ENCODE data around the gene RAPGEF4.

Gene RAPGEF4

DNA sequence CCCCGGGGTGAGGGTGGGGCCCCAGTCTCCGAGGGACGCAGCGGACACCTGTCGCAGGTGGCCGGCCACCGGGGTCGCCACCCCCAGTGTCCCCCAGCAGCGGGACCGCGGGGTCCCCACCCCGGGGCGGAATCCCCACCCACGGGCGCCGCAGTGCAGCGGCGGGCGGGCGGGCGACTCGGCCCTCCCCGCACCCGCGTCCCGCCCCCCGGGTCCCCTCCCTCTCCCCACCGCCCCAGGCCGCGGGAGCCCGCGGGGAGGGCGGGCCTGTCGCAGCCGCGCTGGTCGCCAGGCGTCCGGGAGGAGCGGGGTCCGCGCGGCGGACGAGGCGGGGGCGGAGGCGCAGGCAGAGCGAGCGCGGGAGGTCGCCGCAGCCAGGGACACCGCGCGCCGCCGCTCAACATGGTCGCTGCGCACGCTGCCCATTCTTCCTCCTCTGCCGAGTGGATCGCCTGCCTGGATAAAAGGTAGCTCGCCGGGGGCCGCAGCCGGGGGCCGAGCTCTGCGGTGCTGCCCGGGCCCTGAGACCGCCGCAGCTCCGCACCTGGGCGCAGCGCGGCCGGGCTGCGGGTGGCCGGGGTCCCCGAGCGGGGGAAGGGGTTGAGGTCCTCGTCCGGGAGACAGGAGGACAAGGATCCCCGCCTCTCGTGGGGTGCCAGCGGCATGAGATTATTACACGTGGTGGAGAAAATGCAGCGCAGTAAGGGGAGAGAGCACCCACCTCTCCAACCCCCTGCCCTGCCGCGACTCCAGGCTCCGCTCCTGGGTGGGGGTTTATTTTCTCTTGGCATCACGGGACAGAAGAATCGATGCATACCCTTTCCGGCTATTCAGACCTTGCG, at the start of gene RAPGEF4:
TSS of gene RAPGEF4 (plus strand) at position 264 of the 842 bp plus-strand sequence. CDS start at position 403, 139 bp downstream.
- no peak for DNase-seq

GRCh38 chr2:172693037-172693436, 42.6 kb upstream of the RAPGEF4 start:
- peak; percentile 63 for DNase-seq

GRCh38 chr2:172693529-172694455, 41.9 kb upstream of the RAPGEF4 start:
- DNase-seq = no peak

DNA sequence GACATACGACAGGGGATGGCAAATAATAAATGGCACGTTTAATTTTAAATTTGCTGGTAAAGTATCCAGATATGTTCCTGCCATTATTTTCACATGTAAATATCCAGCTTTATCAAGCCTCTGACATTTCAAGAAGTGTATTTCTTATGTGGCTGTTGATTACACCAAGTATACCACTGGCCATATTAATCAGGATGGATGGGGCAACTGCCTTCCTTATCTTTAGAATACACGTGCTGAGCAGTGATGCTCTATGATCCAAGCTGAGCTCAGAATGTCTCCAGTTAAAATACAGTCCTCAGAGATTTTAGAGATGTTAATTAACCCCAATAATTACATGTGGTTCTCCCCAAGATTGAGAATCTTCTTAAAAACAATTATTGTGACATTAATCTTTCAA, 38.3 kb upstream of the RAPGEF4 start:
- DNase-seq = no peak

GRCh38 chr2:172698041-172698863, 37.4 kb upstream of the RAPGEF4 start:
- DNase-seq = no peak

GRCh38 chr2:172701250-172701649, 34.4 kb upstream of the RAPGEF4 start:
- DNase-seq = no peak

DNA sequence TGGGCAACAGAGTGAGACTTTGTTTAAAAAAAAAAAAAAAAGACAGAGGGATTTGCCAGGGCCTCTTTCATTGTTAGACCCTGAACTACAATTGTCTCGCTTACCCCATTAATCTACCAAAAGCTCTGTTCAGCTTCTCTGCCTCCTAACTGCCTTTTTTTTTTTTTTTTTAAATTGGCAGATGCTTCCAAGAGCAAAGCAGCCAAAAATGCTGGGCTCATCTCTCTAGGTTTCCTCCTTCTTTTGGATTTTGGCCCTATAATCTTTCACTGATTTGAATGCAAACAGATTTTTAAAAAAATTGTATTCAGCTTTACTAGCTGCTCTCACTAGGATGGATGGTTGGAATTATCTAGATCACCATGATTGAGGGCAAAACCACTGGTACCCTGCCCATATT, 33.2 kb upstream of the RAPGEF4 start:
- DNase-seq = no peak

DNA sequence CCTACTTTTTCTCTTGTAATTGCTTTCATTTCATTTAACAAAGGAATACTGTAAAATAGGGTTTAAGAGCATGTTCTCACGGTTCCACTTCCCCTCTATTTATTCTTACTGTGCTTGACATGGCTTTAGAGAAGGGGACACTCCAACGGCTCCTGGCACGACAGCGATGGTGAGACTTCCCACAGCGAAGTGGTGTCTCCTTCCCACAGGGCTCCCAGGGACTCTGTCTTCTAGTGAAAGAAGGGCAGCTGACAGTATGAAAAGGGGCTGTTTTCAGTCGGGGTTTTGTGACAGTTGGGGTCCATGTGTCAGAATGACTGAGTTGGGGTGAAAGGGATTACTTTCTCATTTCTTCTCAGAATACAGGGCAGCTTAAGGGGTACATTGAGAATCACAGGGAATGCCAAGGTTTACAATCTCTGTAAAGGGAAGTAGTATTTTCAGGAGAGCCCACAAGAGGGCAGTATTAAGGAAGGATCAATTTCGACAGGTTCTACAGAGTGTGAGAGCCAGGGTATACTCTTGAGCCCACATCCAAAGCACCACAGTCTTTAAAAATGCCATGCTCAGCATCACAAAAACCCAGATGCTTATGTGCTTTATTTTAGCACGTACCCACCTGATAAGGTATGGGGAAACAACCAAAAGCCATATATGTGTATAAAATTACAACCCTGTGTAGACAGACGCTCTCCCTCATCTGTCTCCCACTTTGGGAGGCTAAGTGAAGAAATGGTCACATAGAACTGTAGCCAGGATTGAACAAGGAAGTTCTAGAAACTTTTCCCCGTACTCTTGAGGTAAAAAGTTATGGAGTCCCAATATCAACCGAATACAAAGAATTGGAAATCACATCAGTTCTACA, 31.3 kb upstream of the RAPGEF4 start:
- DNase-seq = no peak

GRCh38 chr2:172705352-172705751, 30.3 kb upstream of the RAPGEF4 start:
- no peak for DNase-seq

GRCh38 chr2:172708247-172708646, 27.4 kb upstream of the RAPGEF4 start:
- no peak for DNase-seq

- DNase-seq = no peak
These were observed 25.9 kb upstream of the RAPGEF4 start for GRCh38 chr2:172709566-172710291.

DNA sequence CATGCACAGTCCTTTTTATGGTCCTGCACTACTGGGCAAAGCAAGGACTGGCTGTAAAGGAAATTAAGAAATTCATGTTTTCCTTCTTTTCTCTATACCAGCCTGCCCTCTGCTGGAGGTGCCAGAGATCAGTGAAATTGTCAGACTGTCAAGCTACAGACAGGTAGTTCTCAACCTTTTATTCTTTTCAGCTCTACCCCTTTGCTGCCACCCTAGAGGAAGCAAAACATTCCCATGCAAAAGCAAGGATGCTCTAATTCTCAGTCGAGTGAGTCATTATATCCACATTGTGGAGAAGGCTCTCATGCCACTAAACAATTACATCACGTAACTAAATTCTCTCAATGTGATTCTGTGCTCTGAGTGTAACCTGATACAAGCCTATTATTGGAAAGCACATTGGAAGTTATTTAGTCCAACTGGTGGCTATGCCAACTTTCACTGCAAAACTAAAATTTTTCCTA, 25.0 kb upstream of the RAPGEF4 start:
- DNase-seq = peak; percentile 42

DNA sequence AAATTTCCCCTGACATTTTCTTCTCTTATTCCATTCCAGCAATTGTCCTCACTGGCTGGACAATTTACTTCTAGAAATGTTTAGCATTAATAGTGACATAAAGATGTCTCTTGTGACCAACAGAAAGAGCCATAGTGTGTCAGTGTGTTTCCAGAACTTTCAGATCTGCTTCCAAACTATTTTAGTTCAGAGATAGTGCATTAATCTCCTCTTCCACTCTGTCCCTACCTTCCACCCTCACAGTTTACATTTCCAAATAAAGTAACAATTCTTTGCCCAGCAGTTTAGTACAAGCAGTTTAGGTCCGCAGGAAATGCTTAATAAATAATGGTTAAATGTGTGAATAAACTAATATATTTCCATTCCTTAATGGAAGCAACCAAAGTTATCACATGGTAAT, 24.5 kb upstream of the RAPGEF4 start:
- no peak for DNase-seq

GRCh38 chr2:172712251-172712650, 23.4 kb upstream of the RAPGEF4 start:
- no peak for DNase-seq

DNA sequence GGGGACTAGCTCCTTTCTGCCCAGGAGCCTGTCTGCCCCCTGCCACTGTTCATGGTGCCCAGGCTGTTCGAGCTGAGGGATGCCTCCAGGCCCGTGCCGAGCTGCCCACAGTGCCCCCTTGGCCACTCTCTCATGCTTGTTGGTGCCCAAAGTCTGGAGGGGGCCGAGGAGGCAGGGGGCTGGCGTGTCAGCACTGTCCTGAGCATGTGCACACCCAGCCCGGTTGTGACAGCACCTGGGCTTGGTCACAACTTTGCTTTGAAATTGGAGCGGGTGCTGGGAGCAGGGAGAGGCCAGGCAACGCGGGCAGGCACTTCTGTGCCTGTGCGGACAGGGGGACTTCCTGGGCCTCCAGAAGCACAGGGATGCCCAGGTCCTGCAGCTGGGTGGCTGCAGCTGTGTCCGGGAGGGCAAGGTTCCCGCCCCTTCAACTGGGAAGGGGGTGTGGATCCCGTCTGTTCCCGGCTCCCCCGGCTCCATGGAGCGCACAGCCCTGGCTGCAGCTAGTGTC, 22.2 kb upstream of the RAPGEF4 start:
- no peak for DNase-seq

GRCh38 chr2:172722481-172722880, 13.2 kb upstream of the RAPGEF4 start:
- no peak for DNase-seq

DNA sequence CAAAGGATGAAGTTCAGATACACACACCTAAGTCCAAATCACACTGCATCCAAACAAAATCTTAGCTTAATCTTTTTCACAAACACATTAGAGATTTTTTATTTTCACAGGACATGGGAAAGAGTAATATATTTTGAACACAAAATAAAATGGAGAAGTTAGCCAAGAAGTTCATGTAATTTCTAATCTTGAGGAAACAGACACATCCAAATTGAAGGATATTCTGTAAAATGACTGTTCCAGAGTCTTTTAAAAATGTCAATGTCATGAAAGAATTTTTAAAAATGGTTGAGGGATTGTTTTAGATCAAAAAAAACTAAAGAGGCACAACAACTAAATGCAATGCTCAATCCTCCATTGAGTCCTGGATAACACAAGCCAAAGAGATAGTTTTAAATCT, 12.4 kb upstream of the RAPGEF4 start:
- DNase-seq = no peak

DNA sequence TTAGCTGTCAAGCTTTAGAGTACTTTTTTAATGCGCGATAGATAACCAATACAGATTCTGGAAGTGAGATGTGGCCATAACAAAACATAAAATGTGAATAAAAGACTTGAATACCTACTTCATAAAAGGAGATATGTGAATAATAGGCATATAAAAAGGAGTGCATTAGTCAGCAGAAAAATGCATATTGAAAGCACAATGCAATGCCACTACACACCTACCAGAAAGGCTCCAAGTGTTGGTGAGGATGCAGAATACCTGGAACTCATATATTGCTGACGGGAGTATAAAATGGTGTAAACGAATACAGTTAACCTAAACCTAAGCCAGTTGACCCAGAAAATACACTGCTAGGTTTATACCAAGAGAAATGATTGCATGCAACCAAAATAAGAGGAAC, 10.9 kb upstream of the RAPGEF4 start:
- DNase-seq = no peak

GRCh38 chr2:172725284-172725683, 10.4 kb upstream of the RAPGEF4 start:
- no peak for DNase-seq

DNA sequence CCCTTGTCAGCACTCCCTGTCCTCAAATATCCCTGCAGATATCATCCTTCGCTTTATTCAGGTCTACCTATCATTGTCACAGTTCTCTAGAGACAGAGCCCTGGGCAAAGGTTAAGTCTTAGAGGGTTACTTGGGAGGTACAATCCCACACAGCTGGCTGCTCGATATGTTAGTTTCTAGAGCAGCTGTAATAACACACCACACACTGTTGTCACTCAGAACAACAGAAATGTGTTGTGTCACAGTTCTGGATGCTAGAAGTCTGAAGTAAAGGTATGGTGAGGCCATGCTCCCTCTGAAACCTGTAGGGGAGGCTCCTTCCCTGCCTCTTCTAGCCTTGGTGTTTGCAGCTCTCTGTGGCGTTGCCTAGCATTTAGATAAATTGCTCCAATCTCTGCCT, 9.9 kb upstream of the RAPGEF4 start:
- DNase-seq = no peak
